A673 (cell line): ENCODE results near the gene AJAP1.

Experiments
- CTCF ChIP-seq: fragments of 300-800, 200-600 bp; sonication (generic); conservative IDR thresholded peaks from 2 replicates; pipeline ENCODE4 v1.5.1; 2017; ENCODE audit warnings: low read depth, mild to moderate bottlenecking, antibody characterized with exemption, low read length, moderate library complexity, mixed read lengths
- EZH2 ChIP-seq: fragments of 200-600 bp; sonication (generic); IDR thresholded peaks from 2 replicates; pipeline ENCODE4 v1.6.1; 2017; ENCODE audit warnings: borderline replicate concordance, low read depth, mild to moderate bottlenecking, mixed read lengths, antibody characterized with exemption, low read length; ENCODE audit not compliant: poor library complexity, severe bottlenecking

DNA sequence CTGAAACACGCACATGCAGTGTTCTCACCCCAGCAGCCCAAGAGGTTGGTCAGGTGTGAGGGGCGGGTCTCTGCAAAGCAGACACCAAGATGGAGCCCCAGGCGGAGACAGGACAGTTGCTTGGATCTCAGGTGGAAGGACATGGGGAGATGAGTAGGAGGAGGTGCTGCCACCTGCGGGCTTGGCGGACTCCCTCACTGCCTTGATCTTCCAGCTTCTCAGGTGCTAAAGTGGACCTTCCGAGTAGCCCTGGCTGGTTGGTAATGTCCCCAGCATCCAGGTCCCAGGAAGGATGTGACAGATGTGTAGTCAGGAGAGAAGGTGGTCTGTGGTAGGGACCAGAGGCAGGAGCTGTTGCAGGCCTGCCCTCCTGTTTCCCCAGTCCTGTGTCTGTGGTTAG is 114.1 kb downstream of the AJAP1 start:
- TF ChIP-seq CTCF (no peak), EZH2 (no peak)
